H9 (cell line): ENCODE data around the gene CCDC57. TPM values are rescaled to one million over a fixed set of nuclear protein-coding genes. Genes with fewer than 3 reads are reported as not detected.

ENCODE experiments used
- DNase-seq: peaks from one replicate; pipeline ENCODE4 v3.0.0-alpha.2; 2017
- H2AFZ ChIP-seq: one replicate; pipeline ENCODE4 v1.6.1; 2013; ENCODE audit warnings: mild to moderate bottlenecking, low read length, control low read depth, moderate library complexity
- H2AK5ac ChIP-seq: 2 replicates; pipeline ENCODE4 v1.6.1; 2013; ENCODE audit warnings: low read length, control low read depth, mixed read lengths; ENCODE audit not compliant: insufficient read length
- H2BK120ac ChIP-seq: one replicate; pipeline ENCODE4 v1.6.1; 2013; ENCODE audit warnings: low read depth, mild to moderate bottlenecking, low read length, control low read depth, inconsistent platforms; ENCODE audit not compliant: poor library complexity, severe bottlenecking
- H2BK12ac ChIP-seq: 2 replicates; pipeline ENCODE4 v1.6.1; 2013; ENCODE audit warnings: low read length, control low read depth, mixed read lengths, low read depth; ENCODE audit not compliant: insufficient read length
- H2BK15ac ChIP-seq: 2 replicates; pipeline ENCODE4 v1.6.1; 2013; ENCODE audit warnings: low read depth, low read length, control low read depth
- H2BK20ac ChIP-seq: one replicate; pipeline ENCODE4 v1.6.1; 2013; ENCODE audit warnings: low read depth, mild to moderate bottlenecking, low read length, control low read depth, inconsistent platforms; ENCODE audit not compliant: poor library complexity, severe bottlenecking
- H2BK5ac ChIP-seq: 2 replicates; pipeline ENCODE4 v1.6.1; 2013; ENCODE audit warnings: low read length, control low read depth, mixed read lengths; ENCODE audit not compliant: insufficient read length
- H3K14ac ChIP-seq: 2 replicates; pipeline ENCODE4 v1.6.1; 2013; ENCODE audit warnings: low read length, control low read depth; ENCODE audit not compliant: insufficient read depth
- H3K18ac ChIP-seq: 2 replicates; pipeline ENCODE4 v1.6.1; 2013; ENCODE audit warnings: low read depth, mild to moderate bottlenecking, mixed read lengths, low read length, control low read depth; ENCODE audit not compliant: insufficient read length
- H3K23ac ChIP-seq: 2 replicates; pipeline ENCODE4 v1.6.1; 2013; ENCODE audit warnings: low read length, control low read depth, mixed read lengths, low read depth; ENCODE audit not compliant: insufficient read length
- H3K23me2 ChIP-seq: 2 replicates; pipeline ENCODE4 v1.6.1; 2013; ENCODE audit warnings: low read depth, mild to moderate bottlenecking, mixed read lengths, low read length, control low read depth; ENCODE audit not compliant: insufficient read length, poor library complexity, severe bottlenecking
- H3K27ac ChIP-seq: 2 replicates; pipeline ENCODE4 v1.5.1; 2013; ENCODE audit warnings: low read length, control low read depth, mixed read lengths, low read depth; ENCODE audit not compliant: insufficient read length
- H3K27me3 ChIP-seq: 2 replicates; pipeline ENCODE4 v1.6.1; 2013; ENCODE audit warnings: low read length, control low read depth, inconsistent platforms; ENCODE audit not compliant: insufficient read depth
- H3K4ac ChIP-seq: 2 replicates; pipeline ENCODE4 v1.6.1; 2013; ENCODE audit warnings: low read depth, mild to moderate bottlenecking, control low read depth, inconsistent platforms, low read length, moderate library complexity
- H3K4me1 ChIP-seq: 2 replicates; pipeline ENCODE4 v1.6.1; 2013; ENCODE audit warnings: low read length, control low read depth, inconsistent platforms; ENCODE audit not compliant: insufficient read depth
- H3K4me2 ChIP-seq: 2 replicates; pipeline ENCODE4 v1.6.1; 2013; ENCODE audit warnings: low read length, control low read depth, mixed read lengths; ENCODE audit not compliant: insufficient read length, insufficient read depth
- H3K56ac ChIP-seq: 2 replicates; pipeline ENCODE4 v1.6.1; 2013; ENCODE audit warnings: low read depth, mild to moderate bottlenecking, mixed read lengths, low read length, control low read depth; ENCODE audit not compliant: insufficient read length
- H3K79me1 ChIP-seq: 2 replicates; pipeline ENCODE4 v1.6.1; 2013; ENCODE audit warnings: low read depth, mild to moderate bottlenecking, moderate library complexity, low read length, control low read depth, inconsistent platforms; ENCODE audit not compliant: insufficient read depth, poor library complexity, severe bottlenecking
- H3K79me2 ChIP-seq: 2 replicates; pipeline ENCODE4 v1.6.1; 2013; ENCODE audit warnings: low read length, control low read depth, inconsistent platforms; ENCODE audit not compliant: insufficient read depth
- H3K9ac ChIP-seq: 2 replicates; pipeline ENCODE4 v1.6.1; 2013; ENCODE audit warnings: low read length, control low read depth, mixed read lengths; ENCODE audit not compliant: insufficient read length; ENCODE audit errors: extremely low read depth
- H3K9me3 ChIP-seq: one replicate; pipeline ENCODE4 v1.6.1; 2013; ENCODE audit warnings: low read depth, low read length, inconsistent platforms; ENCODE audit not compliant: control insufficient read depth
- H3T11ph ChIP-seq: one replicate; pipeline ENCODE4 v1.6.1; 2013; ENCODE audit warnings: mild to moderate bottlenecking, low read length, control low read depth, inconsistent platforms
- H4K20me1 ChIP-seq: one replicate; pipeline ENCODE4 v1.6.1; 2013; ENCODE audit not compliant: control insufficient read depth, insufficient read length, insufficient read depth
- H4K5ac ChIP-seq: 2 replicates; pipeline ENCODE4 v1.6.1; 2013; ENCODE audit warnings: low read depth, mild to moderate bottlenecking, mixed read lengths, low read length, control low read depth; ENCODE audit not compliant: insufficient read length
- H4K8ac ChIP-seq: replicated peaks from 2 replicates; pipeline ENCODE4 v1.6.1; 2013; ENCODE audit warnings: low read length, control low read depth, mixed read lengths, low read depth; ENCODE audit not compliant: insufficient read length
- H4K91ac ChIP-seq: 2 replicates; pipeline ENCODE4 v1.6.1; 2013; ENCODE audit warnings: low read depth, mild to moderate bottlenecking, moderate library complexity, mixed read lengths, low read length, control low read depth; ENCODE audit not compliant: insufficient read length
- H3K27ac Mint-ChIP-seq, 3 experiments: 2 replicates in 2 of 3; 3 replicates in 1 of 3; pipeline ENCODE4 v1.8.0; 2020 to 2021; ENCODE audit warnings: mixed read lengths in 3 of 3, mild to moderate bottlenecking in 1 of 3, moderate library complexity in 1 of 3
- H3K27me3 Mint-ChIP-seq: 2 replicates; pipeline ENCODE4 v1.8.0; 2021; ENCODE audit warnings: low read depth, mild to moderate bottlenecking, moderate library complexity, mixed read lengths
- H3K36me3 Mint-ChIP-seq, 3 experiments: 2 replicates in 2 of 3; 3 replicates in 1 of 3; pipeline ENCODE4 v1.8.0; 2020 to 2021; ENCODE audit warnings: low read depth in 3 of 3, mixed read lengths in 3 of 3; ENCODE audit not compliant: insufficient read depth in 1 of 3
- H3K4me1 Mint-ChIP-seq, 2 experiments: 2 replicates each; pipeline ENCODE4 v1.8.0; 2020; ENCODE audit warnings: mixed read lengths in 2 of 2
- H3K4me3 Mint-ChIP-seq, 2 experiments: 2 replicates in 1 of 2; 3 replicates in 1 of 2; pipeline ENCODE4 v1.8.0; 2020 to 2021; ENCODE audit warnings: mild to moderate bottlenecking in 2 of 2, mixed read lengths in 2 of 2, moderate library complexity in 1 of 2
- H3K9me3 Mint-ChIP-seq, 2 experiments: 2 replicates in 1 of 2; 3 replicates in 1 of 2; pipeline ENCODE4 v1.8.0; 2020; ENCODE audit warnings: mild to moderate bottlenecking in 2 of 2, mixed read lengths in 2 of 2, moderate library complexity in 1 of 2
- WGBS: extraction: QIAGEN DNeasy Blood & Tissue Kit; methylation state at CpG from one replicate; pipeline ENCODE4 v1.1.7; 2013; ENCODE audit warnings: missing lambda C conversion rate, low lambda C conversion rate, mixed read lengths; ENCODE audit not compliant: insufficient read length; ENCODE audit errors: extremely low coverage; 5-methylcytosine and 5-hydroxymethylcytosine counted together
- total RNA-seq: library from RNA; stranded (reverse); gene quantifications from 2 replicates; pipeline ENCODE4 v1.2.1, GENCODE V29; 2021
- TF ChIP-seq, protein P1 (sequence below): fragments of 200-600 bp; sonication (generic); conservative IDR thresholded peaks from 3 replicates; pipeline ENCODE4 v1.8.0; 2021; ENCODE audit warnings: antibody characterized with exemption, mild to moderate bottlenecking

CCDC57 gene
- total RNA-seq, 1 experiment from 2014 or later: 11.0 TPM

DNA sequence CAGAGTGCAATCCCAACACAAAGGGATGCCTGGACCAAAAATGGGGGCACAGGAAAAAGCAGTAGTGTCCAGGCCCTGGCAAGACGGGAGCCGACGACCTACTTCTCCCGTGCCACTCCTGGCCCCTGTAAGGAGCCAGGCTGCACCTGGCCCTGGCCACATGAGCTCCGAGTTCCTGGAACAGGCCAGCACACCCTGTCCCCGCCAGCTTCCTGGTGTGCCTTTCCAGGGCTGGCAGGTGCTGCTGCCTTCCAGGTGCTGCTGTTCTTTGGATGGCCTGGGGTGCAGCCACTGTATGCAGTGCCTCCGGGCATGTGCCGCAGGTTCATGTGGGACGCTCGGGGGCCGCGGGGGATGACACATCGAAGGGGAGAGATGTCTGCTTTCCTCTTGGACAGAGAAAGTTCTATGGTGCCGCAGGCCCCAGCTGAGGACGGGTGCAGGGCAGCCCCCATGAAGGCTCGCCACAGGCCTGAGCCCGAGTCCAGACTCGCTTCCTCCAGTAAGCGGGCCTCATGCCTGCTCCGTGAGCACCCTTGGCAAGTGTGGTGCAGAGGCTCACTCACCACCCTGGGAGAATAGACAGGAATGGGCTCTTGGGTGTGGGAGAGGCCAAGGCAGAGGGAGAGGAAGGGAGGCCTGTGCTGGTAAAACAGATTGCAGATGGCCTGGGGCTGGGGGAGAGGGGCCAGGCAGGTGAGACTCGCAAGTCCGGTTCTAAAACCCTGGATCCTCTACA lies 59.9 kb downstream of the CCDC57 start:
- H3K4ac ChIP-seq: no peak overlapping the region
- Mint-ChIP-seq H3K4me3 (no peak overlapping the region), H3K27me3 (peaks cover 12% of the 10 kb centered on the region), H3K9me3 (peaks cover 7 to 31% of the 10 kb centered on the region in 2 experiments; a peak in 4 of 5 replicates), H3K27ac (no peak overlapping the region), H3K4me1 (0 out of 4 replicates have a peak, but pooled peaks cover 0 to 2% of the 10 kb centered on the region in 2 experiments), H3K36me3 (peaks cover 5 to 31% (median 5%) of the 10 kb centered on the region in 3 experiments; a peak in 6 of 7 replicates)
- H3K79me2 ChIP-seq: no peaks in the 10 kb centered on the region
- H2BK15ac ChIP-seq: no peak overlapping the region
- H3K9me3 ChIP-seq: no peaks in the 10 kb centered on the region
- H3K9ac ChIP-seq: no peak overlapping the region
- H3K79me1 ChIP-seq: no peaks in the 10 kb centered on the region
- no peaks in the 10 kb centered on the region for H4K20me1 ChIP-seq
- H4K8ac ChIP-seq: no peak overlapping the region
- H3K23me2 ChIP-seq: no peaks in the 10 kb centered on the region
- H4K5ac ChIP-seq: no peak overlapping the region
- H3K27me3 ChIP-seq: no peaks in the 10 kb centered on the region
- H3K14ac ChIP-seq: no peak overlapping the region
- WGBS: no CpG with 5 or more reads among the region's 22 CpGs
- no peak overlapping the region for H3K27ac ChIP-seq
- no peak overlapping the region for H2BK120ac ChIP-seq
- no peak overlapping the region for H3K4me2 ChIP-seq
- H4K91ac ChIP-seq: no peak overlapping the region
- no peak overlapping the region for H2BK5ac ChIP-seq
- H3K18ac ChIP-seq: no peak overlapping the region
- DNase-seq: no peak
- H3T11ph ChIP-seq: no peak overlapping the region
- no peak overlapping the region for H2AK5ac ChIP-seq
- no peak overlapping the region for H3K56ac ChIP-seq
- H3K4me1 ChIP-seq: no peaks in the 10 kb centered on the region
- no peak overlapping the region for H2AFZ ChIP-seq
- no peak overlapping the region for H2BK12ac ChIP-seq
- no peak overlapping the region for H3K23ac ChIP-seq
- TF ChIP-seq, protein P1, sequence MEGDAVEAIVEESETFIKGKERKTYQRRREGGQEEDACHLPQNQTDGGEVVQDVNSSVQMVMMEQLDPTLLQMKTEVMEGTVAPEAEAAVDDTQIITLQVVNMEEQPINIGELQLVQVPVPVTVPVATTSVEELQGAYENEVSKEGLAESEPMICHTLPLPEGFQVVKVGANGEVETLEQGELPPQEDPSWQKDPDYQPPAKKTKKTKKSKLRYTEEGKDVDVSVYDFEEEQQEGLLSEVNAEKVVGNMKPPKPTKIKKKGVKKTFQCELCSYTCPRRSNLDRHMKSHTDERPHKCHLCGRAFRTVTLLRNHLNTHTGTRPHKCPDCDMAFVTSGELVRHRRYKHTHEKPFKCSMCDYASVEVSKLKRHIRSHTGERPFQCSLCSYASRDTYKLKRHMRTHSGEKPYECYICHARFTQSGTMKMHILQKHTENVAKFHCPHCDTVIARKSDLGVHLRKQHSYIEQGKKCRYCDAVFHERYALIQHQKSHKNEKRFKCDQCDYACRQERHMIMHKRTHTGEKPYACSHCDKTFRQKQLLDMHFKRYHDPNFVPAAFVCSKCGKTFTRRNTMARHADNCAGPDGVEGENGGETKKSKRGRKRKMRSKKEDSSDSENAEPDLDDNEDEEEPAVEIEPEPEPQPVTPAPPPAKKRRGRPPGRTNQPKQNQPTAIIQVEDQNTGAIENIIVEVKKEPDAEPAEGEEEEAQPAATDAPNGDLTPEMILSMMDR: no peak
- no peak overlapping the region for H2BK20ac ChIP-seq
